ENCODE measurements around the gene PPDPF.

Gene PPDPF

DNA sequence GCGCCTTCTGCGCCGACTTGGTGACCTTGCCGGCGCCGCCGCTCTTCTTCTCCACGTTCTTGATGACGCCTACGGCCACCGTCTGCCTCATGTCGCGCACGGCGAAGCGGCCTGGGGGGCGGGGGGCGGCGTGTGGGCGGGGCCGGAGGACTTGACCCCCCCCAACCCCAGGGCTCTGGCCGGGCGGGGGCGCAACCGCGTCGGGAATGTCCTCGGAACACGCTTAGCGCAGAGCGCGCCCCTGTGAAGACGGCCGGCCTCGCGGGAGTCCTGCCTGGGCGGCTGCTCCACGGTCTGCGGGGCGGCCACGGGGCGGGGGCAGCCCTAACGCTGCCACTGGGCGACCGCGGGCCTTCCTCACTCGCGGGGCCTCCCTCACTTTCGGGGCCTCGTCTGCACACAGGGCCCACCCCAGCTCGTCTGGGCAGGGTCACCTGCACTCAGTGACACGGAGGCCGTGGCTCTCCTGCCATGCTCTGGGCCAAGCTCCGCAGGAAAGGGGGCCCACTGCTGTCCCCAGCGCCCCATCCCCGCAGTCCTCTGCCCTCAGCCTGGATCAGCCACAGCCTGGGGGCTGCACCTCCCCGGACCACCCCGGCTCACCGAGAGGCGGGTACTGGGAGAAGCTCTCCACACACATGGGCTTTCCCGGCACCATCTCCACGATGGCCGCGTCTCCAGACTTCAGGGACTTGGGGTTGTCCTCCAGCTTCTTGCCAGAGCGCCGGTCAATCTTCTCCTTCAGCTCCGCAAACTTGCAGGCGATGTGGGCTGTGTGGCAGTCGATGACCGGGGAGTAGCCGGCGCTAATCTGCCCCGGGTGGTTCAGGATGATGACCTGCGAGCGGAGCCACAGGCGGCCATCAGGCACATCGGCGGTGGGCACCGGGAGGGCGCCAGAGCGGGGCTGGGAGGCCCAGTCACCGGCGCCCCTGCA is 32.0 kb upstream of the PPDPF start:
- no peak for DNase-seq

GRCh38 chr20:63490416-63490815 is 30.1 kb upstream of the PPDPF start:
- DNase-seq, result no peak

DNA sequence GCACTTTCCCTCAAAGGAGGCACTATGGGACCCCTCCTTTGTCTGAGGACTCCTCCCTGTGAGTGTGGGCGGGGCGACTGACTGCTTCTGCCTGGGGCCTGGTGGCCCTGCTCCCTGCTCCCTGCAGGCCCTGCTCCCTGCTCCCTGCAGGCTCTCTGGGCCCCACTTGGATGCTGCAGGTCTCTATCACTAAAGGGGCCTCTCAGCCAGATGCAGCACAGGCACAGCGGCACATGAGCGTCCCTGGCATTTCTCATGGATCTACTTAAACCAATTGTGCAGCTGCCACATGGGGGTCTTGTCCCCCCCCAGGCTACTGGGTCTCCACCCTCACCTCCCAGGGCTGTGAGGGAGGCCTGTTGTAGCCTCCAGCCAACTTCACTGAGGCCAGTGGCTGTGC is 29.5 kb upstream of the PPDPF start:
- DNase-seq, result no peak

DNA sequence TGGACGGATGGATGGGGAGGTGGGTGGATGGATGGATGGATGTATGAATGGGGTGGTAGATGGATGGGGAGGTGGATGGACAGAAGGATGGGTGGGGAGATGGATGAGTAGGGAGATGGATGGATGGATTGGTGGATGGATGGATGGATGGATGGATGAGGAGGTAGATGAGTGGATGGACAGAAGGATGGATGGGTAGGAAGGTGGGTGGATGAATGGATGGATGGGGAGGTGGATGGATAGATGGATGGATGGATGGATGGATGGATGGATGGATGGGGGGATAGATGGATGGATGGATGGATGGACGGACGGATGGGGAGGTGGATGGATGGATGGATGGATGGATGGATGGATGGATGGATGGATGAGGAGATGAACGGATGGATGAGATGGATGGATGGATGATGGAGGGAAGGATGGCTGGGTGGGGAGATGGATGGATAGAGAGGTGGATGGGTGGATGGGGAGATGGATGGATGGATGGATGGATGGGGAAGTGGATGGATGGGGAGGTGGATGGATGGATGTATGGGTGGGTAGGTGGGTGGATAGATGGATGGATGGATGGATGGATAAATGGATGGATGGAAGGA is 28.8 kb upstream of the PPDPF start:
- DNase-seq, result no peak

DNA sequence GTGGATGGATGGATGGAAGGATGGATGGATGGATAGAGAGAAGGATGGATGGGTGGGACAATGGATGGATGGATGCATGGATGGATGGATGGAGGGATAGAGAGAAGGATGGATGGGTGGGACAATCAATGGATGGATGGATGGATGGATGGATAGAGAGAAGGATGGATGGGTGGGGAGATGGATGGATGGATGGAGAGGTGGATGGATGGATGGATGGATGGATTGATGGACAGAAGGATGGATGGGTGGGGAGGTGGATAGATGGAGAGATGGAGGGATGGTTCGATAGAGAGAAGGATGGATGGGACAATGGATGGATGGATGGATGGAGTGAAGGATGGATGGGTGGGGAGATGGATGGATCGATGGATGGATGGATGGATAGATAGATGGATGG is 28.0 kb upstream of the PPDPF start:
- DNase-seq, result no peak

- DNase-seq, result no peak
These were observed 27.6 kb upstream of the PPDPF start for GRCh38 chr20:63492982-63493381.

DNA sequence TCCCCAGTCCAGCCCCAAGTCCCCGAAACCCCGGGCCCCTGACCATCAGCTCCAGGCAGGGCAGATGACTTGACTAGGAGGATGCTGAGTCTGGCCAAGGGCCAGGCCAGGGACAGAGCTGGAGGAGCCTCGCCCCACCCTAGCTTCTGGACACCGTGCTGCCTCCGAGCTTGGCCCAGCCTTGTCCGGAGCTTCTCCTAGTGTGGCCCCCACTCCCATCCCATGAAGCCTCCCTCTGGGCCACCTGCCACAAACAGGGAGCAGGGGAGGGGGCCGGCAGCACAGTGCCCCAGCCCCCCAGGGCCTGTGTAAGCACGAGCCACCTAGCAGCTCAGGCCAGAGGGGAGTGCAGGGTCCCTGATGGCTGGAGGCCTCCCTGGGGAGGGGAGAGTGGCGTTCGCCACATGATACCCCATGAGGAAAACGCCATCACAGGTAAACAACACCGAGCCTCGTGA is 27.0 kb upstream of the PPDPF start:
- no peak for DNase-seq

DNA sequence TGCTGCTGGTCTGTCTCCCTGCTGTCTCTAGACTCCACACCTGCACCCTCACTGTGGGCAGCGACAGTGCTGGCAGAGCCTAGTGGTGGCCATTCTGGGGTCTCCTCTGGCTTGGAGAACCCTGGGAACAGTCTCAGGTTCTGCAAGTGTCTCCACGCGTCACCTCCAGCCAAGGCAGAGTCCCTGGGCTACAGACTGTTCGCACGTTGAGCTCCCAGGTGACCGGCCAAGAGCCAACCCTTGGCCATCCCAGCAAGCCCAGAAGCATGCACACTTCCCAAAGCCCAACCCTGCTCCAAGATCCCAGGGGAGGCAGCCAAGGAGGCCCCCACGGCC is 26.5 kb upstream of the PPDPF start:
- DNase-seq, result no peak

DNA sequence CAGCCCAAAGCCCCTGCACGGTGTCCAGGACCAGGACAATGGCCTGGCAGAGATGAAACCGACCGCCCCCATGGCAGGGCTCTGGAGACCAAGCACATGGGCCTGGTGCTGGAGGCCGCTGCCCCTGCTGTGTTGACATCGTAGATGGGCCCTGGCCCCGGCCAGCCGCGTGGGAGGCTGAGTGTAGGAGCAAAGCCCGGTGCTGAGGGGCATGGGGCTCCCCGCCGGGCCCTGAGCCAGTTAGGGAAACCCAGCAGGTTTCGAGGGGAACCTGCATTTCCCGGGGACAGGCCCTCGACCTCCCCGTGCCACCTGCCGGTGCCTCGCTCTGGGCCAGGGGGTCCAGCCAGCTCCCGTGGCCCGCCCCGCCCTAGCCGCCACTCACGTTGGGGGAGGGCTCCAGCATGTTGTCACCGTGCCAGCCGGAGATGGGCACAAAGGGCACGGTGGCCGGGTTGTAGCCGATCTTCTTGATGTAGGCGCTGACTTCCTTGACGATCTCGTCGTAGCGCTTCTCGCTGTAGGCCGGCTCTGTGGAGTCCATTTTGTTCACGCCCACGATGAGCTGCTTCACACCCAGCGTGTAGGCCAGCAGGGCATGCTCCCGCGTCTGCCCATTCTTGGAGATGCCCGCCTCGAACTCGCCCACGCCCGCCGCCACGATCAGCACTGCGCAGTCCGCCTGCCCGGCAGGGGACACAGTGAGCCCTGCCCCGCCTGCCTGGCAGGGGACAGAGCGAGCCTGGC is 26.0 kb upstream of the PPDPF start:
- DNase-seq, result no peak

DNA sequence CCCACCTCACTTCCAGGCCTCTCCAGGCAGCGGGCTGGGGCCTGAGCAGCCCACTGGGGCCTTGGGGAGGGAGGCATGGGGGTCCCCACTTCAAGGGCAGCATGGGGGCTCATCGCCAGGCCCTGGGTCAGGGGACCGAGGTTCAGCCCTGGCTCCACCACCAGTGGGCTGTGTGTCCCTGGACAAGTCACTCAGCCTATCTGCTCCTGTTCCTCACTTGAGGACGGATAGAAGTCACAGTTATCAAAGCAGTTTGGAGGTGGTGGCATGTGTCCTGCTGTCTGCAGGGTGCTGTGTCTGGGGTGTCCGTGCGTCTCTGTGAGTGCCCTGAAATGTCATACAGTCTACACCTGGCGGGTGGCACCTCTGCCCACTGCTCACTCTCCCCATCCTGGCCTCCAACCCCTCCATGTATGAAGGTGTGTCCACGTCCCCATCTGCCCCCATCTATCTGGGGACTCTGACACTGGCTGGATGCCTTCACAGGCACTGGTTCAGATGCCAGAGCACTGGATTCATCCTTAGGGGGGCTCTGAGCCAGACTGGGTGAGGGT is 25.3 kb upstream of the PPDPF start:
- no peak for DNase-seq

- DNase-seq, result peak; percentile 68
These were observed 24.6 kb upstream of the PPDPF start for GRCh38 chr20:63495741-63496595.

DNA sequence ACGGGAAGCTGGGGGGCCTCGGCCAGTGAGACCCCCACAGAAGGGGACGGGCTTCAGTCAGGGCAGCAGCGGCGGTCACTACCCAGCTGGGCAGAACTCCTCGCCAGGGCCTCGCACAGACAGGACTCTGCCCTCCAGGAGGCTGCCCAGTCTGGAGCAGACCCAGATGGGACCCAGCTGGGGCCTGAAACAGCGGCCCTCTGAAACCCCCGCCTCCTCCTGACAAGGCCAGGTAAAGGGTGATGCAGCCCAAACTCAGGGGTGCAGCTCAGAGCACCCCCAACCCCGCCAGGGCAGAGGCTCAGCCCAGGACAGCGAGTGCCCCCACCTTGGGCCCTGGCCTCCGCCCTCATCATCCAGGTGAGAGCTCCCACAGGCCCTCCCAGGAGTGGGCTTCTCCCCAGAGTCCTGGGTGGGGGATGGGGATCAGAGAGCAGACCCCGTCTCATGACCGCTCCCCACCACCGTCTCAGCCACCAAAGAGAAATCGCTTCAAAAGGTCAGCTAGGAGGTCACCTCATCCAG is 23.9 kb upstream of the PPDPF start:
- no peak for DNase-seq

GRCh38 chr20:63497138-63497945 is 23.2 kb upstream of the PPDPF start:
- no peak for DNase-seq

DNA sequence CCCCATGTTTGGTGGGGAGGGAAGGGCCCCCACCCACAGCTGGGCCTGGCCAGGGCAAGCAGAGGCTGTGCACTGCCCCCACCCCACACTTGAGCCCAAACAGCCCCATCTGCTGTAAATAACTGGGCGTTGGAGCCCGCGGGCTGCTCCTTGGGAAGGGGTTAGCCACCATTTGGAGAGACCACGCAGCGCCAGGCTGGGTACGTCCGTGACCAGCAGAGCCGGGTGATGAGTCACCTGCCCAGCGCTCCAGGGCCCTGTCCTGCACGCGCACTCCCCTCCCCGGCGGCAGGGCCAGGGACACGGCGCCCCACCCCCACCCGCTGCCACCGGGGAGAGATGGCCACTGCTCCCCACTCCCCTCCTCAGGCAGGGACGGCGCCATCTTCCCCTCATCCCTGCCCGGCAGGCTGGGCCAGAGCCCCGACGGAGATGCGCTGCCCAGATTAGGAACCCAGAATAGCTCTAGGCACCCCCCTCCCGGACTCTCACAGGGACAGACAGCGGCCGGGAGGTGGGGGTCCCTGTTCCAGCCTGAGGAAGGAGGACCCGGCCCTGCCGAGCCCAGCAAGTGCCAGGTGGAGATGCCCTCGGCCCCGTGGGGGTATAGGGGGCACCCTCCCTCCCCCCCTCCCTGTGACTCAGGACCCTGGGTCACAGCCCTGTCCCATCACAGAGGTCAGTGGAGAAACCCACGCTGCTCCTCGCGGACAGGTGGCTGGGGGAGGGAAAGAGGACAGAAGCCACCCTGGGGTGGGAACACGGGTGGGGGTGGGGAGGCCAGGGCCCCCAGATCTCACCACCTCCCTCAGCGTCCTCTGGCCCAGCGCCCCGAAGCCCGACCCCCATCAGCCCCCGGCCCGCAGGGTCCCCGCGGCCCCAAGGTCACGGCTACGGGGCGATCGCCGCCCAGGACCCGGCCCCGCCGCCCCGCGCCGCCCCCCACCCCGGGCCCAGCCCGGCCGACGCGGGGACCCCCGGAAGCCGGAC is 22.3 kb upstream of the PPDPF start:
- no peak for DNase-seq

DNA sequence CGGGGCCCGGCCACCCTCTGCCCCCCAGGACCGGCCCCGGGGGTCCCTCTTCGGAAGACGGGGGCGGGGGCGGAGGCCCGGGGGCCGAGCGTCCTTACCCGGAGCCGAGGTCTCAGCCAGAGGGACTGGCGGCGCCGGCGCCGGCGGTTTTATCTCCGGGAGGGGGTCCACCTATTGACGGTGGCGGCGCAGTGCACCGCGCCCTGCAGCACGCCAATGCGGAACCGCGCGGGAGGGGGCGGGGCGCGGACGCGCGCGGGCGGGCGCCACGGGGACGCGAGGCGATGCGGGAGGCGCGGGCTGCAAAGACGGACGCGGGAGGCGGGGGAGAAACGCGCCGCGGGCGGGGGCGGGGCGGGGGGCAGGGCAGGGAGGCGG is 21.6 kb upstream of the PPDPF start, which contains the start of gene EEF1A2:
TSS of gene EEF1A2 (minus strand) at position 124 of the 378 bp plus-strand sequence. CDS start 1,320 bp downstream, outside the sequence.
- no peak for DNase-seq

GRCh38 chr20:63499338-63499969 is 21.1 kb upstream of the PPDPF start:
- no peak for DNase-seq

DNA sequence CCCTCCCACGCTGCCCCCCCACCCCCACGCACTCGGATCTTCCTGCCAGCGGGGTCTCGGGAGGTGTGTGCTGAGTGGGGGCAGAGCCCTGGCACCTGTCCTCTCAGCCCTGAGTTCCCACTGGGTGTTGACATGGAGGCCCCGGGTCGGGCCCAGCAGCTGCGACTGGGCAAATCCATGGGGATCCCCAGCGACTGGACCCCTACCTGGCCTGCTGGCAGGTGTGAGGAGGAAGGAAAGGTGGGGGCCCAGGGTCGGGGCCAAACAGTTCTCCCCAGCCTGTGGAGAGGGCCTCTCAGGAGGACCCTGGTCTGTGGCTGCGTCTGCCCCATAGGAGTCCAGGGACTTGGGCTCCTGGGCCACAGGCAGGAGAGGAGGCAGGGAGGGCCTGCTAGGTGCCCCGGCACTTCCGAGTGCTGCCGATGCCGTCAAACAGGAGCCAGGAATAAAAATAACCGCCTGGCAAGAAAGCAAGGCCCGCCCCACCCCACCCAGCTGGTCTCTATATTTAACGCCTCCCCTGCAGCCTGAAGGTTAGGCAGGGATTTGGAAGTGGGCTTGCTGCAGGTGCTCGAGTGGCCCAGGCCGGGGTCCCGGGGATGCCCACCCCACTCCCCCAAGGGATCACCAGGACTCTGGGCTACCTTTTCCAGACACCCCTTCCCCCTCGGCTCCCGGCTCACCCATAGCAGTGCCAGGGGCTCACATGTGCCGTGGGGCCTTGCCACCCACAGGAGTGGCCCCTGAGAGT is 20.2 kb upstream of the PPDPF start:
- no peak for DNase-seq

All from OCI-M1 (cell line).